ENCODE measurements around the gene BICC1.

The BICC1 gene

DNA sequence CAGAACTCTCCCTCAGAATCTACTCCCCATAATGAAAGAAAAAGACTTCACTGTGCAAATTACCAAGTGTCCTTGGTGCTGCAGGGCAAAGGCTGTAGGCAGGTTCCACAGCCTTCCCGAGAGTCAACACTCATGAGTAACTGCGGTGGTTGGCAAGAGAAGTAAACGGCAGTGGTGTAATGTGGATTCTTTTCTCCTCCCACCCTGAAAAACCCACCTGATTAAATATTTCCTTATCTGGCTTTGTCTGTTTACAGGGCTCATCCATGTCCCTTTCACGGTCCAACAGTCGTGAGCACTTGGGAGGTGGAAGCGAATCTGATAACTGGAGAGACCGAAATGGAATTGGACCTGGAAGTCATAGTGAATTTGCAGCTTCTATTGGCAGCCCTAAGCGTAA, 300.9 kb downstream of the BICC1 start:
- DNase-seq (ENCODE audit: extremely low read depth in 1 of 2, low read depth in 1 of 2), result no peak

- DNase-seq (ENCODE audit: extremely low read depth in 1 of 2, low read depth in 1 of 2), result no peak
These were observed 304.7 kb downstream of the BICC1 start for GRCh38 chr10:58817201-58817846.

- no peak for DNase-seq (ENCODE audit: extremely low read depth in 1 of 2, low read depth in 1 of 2)
These were observed 306.2 kb downstream of the BICC1 start for GRCh38 chr10:58818900-58819299.

DNA sequence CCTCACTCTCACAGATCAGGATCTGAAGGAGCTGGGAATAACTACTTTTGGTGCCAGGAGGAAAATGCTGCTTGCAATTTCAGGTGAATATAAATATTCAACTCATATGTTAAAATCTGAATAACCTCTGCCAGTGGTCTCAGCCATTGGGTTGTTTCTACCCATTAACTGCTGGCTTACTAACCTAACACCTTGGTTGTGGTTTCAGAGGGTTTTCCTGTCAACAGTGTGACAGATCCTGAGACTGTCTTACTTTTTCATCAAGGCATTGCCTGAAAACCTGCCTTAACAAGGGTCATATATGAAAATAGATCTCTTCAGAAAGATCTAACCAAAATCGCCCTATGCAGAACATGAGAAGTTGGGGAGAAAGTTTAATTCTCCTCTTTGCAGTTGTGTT, 307.7 kb downstream of the BICC1 start:
- no peak for DNase-seq (ENCODE audit: extremely low read depth in 1 of 2, low read depth in 1 of 2)

GRCh38 chr10:58820861-58821751, 308.4 kb downstream of the BICC1 start:
- no peak for DNase-seq (ENCODE audit: extremely low read depth in 1 of 2, low read depth in 1 of 2)

- no peak for DNase-seq (ENCODE audit: extremely low read depth in 1 of 2, low read depth in 1 of 2)
These were observed 309.0 kb downstream of the BICC1 start for GRCh38 chr10:58821752-58822056.

DNA sequence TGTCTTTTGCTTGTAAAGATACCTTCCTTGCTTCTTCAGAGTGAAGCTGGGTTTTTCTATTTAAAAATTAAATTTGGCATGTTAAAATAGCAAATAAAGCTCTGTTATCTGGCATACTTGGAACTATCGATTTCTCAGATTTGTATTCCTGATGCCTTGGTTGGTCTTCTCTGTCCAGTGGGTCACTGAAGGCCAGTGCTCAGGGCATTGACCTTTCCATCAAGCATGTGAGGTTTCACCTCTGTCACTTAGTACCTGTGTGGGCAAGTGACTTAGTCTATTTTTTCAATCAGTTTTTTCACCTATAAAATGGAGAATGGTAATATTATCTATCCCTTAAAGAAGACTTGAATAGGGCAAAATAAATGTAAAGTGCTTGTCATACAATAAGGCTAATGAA, 311.3 kb downstream of the BICC1 start:
- no peak for DNase-seq (ENCODE audit: extremely low read depth in 1 of 2, low read depth in 1 of 2)

- no peak for DNase-seq (ENCODE audit: extremely low read depth in 1 of 2, low read depth in 1 of 2)
These were observed 311.7 kb downstream of the BICC1 start for GRCh38 chr10:58824396-58824795.

DNA sequence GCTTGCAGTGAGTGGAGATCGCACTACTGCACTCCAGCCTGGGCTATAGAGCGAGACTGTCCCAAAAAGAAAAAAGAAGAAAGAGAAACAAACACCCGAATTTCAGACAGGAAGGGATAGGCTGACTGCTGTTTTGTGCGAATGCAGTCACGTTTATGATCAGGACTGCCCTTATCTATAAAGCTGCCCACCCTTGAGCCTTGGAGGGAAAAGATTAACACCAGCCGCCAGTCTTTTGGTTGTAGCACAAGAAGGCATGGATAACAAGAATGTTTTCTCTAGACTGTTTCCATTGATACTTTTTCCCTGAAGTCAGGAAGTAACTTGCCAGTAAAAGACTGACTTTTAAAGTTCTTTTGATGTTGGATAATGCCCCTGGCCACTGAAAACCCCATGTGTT, 314.0 kb downstream of the BICC1 start:
- no peak for DNase-seq (ENCODE audit: extremely low read depth in 1 of 2, low read depth in 1 of 2)

DNA sequence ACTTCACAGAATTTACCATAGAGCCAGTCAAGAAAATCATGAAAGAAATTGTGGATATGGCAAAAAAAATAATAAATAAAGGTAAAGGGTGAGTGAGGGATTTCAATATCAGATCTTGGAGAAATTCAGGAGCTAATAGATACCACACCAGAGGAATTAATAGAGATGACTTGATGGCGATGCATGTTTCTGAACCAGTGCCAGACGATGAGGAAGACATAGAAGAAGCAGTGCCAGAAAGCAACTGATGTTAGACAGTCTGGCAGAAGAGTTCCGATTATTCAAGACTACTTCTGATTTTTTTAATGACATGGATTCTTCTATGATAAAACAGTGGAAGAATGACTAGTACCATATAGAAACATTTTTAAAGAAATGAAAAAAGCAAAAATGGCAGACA, 314.7 kb downstream of the BICC1 start:
- DNase-seq (ENCODE audit: extremely low read depth in 1 of 2, low read depth in 1 of 2), result no peak

GRCh38 chr10:58829839-58830238, 317.2 kb downstream of the BICC1 start:
- DNase-seq (ENCODE audit: extremely low read depth in 1 of 2, low read depth in 1 of 2), result no peak

DNA sequence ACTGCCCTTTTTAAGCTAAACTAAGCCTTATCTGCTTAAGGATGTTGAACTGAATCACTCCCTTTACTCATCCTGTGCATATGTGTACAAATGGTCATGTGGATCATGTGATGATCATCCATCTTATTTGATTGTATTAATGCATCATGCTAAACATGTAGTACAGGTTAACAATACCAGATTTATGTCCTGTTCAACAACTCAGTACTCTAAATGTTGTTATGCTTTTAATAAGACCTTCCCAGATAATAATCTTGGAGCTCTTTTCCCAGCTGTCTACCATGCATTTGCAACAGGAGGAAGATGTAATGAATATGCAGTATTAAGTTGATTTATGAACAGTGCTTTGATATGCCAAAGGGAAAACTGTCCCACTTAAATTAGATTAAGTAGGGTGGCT, 318.0 kb downstream of the BICC1 start:
- no peak for DNase-seq (ENCODE audit: extremely low read depth in 1 of 2, low read depth in 1 of 2)

DNA sequence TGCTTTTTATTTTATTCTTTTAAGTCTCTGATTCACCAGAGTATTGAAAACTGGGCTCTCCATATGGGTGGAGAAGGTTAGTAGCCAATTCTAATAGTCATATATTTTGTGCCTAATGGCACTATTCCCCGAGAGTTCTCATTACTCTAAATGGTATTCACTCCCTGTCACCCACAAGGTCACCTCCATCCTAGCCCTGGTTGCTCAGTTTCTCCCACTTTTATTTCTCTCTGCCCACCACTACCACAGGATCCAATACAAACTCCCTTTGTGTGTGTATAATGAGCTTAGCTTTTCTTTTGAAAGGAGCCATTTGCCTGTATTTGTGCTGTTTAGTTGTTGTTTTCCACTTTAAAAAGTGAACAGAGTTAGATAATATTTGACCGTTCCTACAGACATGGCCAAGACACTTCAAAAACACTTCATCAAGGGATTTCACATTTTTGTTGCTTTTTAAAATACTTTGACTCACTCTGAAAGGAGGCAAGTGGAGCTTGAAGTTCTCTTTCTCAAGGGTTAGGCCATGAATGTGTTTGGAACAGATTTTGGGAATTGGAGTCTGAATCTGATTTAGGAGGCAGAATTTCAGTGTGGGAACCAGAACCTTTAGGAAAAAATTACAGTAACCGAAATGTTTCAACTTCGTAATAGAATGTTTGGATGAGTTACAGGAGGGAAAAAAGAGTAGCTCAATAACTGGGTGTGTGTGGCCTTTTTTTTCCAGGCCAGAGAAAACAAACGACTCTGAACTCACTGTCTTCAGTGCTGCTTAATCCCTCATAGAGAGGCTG, 321.3 kb downstream of the BICC1 start:
- DNase-seq (ENCODE audit: extremely low read depth in 1 of 2, low read depth in 1 of 2), result no peak

GRCh38 chr10:58836176-58836700, 323.6 kb downstream of the BICC1 start:
- no peak for DNase-seq (ENCODE audit: extremely low read depth in 1 of 2, low read depth in 1 of 2)

DNA sequence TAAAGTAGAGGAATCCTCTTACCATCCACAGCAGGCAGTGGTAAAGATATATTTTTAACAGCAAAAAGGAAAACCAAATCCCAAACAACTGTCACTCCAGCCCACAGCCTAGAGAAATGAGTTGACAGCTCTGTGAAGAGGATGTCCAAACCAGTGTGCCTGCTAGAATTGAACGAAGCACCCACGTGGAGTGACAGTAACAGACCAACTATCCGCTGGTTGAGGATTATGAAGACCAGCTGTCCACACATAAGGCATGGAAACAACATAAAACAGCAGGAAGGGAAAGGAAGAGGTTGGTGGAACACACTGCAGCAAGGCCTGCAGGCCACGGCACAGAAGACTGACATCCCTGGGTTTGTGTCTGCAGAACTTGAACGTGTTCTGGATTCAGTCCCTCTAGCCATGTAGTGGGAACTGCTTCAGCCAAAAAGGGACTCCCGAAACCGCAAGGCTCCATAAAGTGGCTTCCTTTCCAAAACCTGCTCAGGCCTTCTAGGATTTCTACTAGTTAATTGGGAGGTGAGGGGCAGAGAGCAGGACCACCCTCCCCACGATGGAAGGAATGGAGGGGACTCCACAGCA, 324.4 kb downstream of the BICC1 start:
- no peak for DNase-seq (ENCODE audit: extremely low read depth in 1 of 2, low read depth in 1 of 2)

DNA sequence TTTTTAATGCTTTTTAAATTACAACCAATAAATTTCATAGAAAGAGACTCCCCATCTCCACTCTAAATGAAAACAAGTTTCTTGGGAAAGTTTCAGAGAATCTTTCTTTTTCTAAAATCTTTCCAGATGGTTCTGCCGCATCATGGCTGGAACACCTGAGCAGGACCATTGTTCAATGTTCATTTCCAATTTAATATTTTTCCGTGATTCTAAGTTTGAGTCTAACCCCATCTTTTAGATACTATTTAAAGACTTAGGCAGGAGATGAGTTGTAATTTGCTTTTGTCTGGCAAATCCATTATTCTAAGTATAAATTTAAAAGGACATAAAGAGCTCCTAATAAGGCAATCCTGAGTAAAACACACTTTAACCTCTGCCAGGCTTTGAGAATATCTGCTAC, 325.2 kb downstream of the BICC1 start:
- DNase-seq (ENCODE audit: extremely low read depth in 1 of 2, low read depth in 1 of 2), result no peak

GRCh38 chr10:58838561-58839208, 326.0 kb downstream of the BICC1 start:
- no peak for DNase-seq (ENCODE audit: extremely low read depth in 1 of 2, low read depth in 1 of 2)

- DNase-seq (ENCODE audit: extremely low read depth in 1 of 2, low read depth in 1 of 2), result no peak
These were observed 327.1 kb downstream of the BICC1 start for GRCh38 chr10:58839771-58840170.

GRCh38 chr10:58840840-58841435, 328.3 kb downstream of the BICC1 start:
- DNase-seq (ENCODE audit: extremely low read depth in 1 of 2, low read depth in 1 of 2), result no peak

DNA sequence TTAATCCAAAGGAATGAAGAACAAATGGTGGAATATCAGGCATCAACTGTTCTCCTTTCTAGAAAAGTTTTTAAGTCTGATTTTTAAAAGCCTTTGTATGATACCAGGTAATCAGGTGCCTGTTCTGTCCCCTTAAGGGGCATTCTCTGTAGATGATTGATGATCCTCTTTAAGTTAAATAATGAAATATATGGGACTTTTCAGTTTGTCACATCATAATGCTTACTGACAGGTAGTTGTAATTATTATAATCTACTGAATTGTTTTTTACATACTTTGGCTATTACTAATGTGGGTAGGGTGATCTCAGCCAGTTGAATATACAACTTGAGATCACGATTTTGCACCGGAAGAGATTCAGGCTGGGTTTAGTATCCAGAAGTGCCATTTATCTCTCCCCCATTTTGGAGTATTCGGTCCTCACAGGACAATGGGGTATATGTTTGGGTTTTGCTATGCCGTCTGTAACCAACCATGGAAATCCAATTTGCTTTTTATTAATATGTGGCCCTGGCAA, 330.2 kb downstream of the BICC1 start:
- DNase-seq (ENCODE audit: extremely low read depth in 1 of 2, low read depth in 1 of 2), result no peak

All from stimulated activated CD8-positive, alpha-beta memory T cell treated with anti-CD3 and anti-CD28 coated beads, Interleukin-7, amount 100 ng/mL, for 48 hours (primary cell).